Liver (tissue), 3 donors: ENCODE data around the gene LBH.

Experiments
- GABPA ChIP-seq, 2 donors: IDR thresholded peaks in 1 of 2; conservative IDR thresholded peaks in 1 of 2; 2 replicates each; pipeline ENCODE4 v1.6.1; 2016; ENCODE audit warnings: antibody characterized with exemption in 2 of 2, mild to moderate bottlenecking in 1 of 2, moderate library complexity in 1 of 2
- RAD21 ChIP-seq, 2 donors: IDR thresholded peaks; 2 replicates each; pipeline ENCODE4 v1.6.1; 2016; ENCODE audit warnings: antibody characterized with exemption in 2 of 2, mild to moderate bottlenecking in 2 of 2
- REST ChIP-seq: IDR thresholded peaks from 2 replicates; pipeline ENCODE4 v1.6.1; 2016; ENCODE audit warnings: antibody characterized with exemption, mild to moderate bottlenecking
- SP1 ChIP-seq: IDR thresholded peaks from 2 replicates; pipeline ENCODE4 v1.6.1; 2018; ENCODE audit warnings: antibody characterized with exemption, mild to moderate bottlenecking
- TAF1 ChIP-seq: conservative IDR thresholded peaks from 2 replicates; pipeline ENCODE4 v1.6.1; 2016; ENCODE audit warnings: antibody characterized with exemption, mild to moderate bottlenecking
- YY1 ChIP-seq: IDR thresholded peaks from 2 replicates; pipeline ENCODE4 v1.6.1; 2016; ENCODE audit warnings: antibody characterized with exemption, mild to moderate bottlenecking
- TF ChIP-seq, protein P1 (sequence below): fragments of 150-350 bp; IDR thresholded peaks from 2 replicates; pipeline ENCODE4 v1.5.1; 2017; ENCODE audit warnings: improper control_type of control experiment, low read depth, low read length; ENCODE audit not compliant: missing input control
- TF ChIP-seq, protein P2 (sequence below): IDR thresholded peaks from 2 replicates; pipeline ENCODE4 v1.6.1; 2016; ENCODE audit warnings: antibody characterized with exemption
- TF ChIP-seq, protein P3 (sequence below): IDR thresholded peaks from 2 replicates; pipeline ENCODE4 v1.6.1; 2016; ENCODE audit warnings: antibody characterized with exemption
- donor health status: healthy.
- donor health status: healthy.

GRCh38 chr2:30282081-30282480, 50.7 kb downstream of the LBH start:
- TF ChIP-seq, protein P1, sequence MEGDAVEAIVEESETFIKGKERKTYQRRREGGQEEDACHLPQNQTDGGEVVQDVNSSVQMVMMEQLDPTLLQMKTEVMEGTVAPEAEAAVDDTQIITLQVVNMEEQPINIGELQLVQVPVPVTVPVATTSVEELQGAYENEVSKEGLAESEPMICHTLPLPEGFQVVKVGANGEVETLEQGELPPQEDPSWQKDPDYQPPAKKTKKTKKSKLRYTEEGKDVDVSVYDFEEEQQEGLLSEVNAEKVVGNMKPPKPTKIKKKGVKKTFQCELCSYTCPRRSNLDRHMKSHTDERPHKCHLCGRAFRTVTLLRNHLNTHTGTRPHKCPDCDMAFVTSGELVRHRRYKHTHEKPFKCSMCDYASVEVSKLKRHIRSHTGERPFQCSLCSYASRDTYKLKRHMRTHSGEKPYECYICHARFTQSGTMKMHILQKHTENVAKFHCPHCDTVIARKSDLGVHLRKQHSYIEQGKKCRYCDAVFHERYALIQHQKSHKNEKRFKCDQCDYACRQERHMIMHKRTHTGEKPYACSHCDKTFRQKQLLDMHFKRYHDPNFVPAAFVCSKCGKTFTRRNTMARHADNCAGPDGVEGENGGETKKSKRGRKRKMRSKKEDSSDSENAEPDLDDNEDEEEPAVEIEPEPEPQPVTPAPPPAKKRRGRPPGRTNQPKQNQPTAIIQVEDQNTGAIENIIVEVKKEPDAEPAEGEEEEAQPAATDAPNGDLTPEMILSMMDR, result no peak
- TF ChIP-seq RAD21 (IDR thresholded peaks at IDR 0.05), result no peak
- TF ChIP-seq, protein P2, sequence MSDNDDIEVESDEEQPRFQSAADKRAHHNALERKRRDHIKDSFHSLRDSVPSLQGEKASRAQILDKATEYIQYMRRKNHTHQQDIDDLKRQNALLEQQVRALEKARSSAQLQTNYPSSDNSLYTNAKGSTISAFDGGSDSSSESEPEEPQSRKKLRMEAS, result no peak
- TF ChIP-seq, protein P3, sequence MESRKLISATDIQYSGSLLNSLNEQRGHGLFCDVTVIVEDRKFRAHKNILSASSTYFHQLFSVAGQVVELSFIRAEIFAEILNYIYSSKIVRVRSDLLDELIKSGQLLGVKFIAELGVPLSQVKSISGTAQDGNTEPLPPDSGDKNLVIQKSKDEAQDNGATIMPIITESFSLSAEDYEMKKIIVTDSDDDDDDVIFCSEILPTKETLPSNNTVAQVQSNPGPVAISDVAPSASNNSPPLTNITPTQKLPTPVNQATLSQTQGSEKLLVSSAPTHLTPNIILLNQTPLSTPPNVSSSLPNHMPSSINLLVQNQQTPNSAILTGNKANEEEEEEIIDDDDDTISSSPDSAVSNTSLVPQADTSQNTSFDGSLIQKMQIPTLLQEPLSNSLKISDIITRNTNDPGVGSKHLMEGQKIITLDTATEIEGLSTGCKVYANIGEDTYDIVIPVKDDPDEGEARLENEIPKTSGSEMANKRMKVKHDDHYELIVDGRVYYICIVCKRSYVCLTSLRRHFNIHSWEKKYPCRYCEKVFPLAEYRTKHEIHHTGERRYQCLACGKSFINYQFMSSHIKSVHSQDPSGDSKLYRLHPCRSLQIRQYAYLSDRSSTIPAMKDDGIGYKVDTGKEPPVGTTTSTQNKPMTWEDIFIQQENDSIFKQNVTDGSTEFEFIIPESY, result no peak
- no peak for TF ChIP-seq TAF1
- TF ChIP-seq SP1, result no peak
- TF ChIP-seq YY1, result no peak
- no peak for TF ChIP-seq GABPA (IDR thresholded peaks at IDR 0.05 in 1 of 2, conservative IDR thresholded peaks at IDR 0.05 in 1 of 2)
- TF ChIP-seq REST, result no peak
